Measurements from ENCODE around the gene MTNR1B.

MTNR1B gene

GRCh38 chr11:92978271-92979111 is 9.0 kb downstream of the MTNR1B start:
- DNase-seq = no peak

- DNase-seq = peak; percentile 1
Measured at GRCh38 chr11:92979176-92979575, 9.7 kb downstream of the MTNR1B start.

DNA sequence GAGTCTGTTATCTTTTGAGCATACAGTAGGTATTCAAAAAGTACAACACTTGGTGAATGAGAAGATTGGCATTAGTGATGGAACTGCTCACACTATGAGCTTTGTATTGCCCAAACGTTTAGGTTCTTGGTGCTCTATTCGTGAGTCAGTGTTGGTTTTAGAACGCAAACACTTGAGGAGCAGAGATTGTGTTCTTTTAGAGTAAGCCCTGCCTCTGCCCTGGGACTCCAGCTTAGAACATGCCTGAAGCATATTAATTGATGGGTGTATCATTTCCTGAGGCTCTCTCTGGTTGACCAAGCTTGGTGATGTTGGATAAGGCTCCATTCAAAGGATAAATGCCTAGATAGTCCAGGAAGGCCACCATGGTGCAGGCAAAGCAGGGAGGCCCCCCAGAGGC is 10.9 kb downstream of the MTNR1B start:
- DNase-seq = no peak

- DNase-seq = no peak
Measured at GRCh38 chr11:92981508-92982043, 12.1 kb downstream of the MTNR1B start.

- DNase-seq = no peak
Measured at GRCh38 chr11:92986585-92986984, 17.1 kb downstream of the MTNR1B start.

GRCh38 chr11:92993004-92993403 is 23.6 kb downstream of the MTNR1B start:
- DNase-seq = no peak

GRCh38 chr11:93000511-93001476 is 31.3 kb downstream of the MTNR1B start:
- DNase-seq = peak; percentile 41

DNA sequence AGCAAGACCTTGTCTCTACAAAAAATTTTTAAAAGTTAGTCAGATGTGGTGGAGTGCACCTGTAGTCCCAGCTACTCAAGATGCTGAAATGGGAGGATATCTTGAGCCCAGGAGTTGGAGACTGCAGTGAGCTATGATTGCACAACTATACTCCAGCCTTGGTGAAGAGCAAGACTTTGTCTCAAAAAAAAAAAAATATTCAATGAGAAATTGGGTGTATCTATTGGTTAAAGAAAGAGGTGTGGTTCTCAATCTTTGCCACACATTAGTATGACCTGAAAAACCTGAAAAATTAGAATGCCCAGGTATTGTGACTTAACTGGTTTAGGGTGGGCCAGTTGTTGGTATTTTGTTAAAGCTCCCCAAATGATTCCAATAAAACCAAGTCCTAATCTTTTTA is 32.4 kb downstream of the MTNR1B start:
- DNase-seq = no peak

- DNase-seq = no peak
Measured at GRCh38 chr11:93002380-93002779, 32.9 kb downstream of the MTNR1B start.

DNA sequence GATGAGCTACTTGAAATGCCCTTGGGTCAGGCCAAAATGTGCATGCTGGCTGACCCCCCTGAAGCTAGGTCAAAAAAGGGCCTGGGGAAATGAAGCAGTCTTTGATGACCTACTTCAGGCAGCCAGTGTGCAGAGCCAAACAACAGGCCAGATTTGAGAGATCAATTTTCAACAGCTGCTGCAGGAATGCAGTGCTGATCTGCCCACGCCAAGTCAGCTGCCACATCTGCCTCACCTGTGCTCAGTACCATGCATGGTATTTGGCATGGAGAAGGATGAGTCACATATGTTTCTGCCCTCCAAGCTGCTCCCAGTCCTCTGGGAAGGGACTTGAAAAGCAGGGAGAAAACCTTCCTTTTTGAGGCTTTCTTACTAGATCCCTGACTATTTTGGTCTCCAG is 35.8 kb downstream of the MTNR1B start:
- DNase-seq = no peak

DNA sequence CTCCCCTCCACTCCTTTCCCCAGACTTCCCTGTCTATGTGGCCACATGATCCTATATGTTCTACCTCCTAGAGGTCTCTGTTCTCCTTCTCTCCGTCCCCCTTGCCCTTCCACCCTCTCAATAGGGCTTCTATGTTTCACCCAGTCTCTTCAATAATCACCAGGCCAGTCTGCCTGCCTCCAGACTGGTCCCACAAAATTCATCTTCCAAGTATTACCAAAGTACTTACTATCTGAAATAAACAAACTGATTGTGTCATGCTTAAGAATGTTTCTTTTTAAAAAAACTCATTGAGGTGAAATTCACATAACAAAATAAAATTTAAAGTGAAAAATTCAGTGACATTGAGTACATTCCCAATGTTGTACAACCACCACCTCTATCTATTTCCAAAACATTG is 44.2 kb downstream of the MTNR1B start:
- no peak for DNase-seq

DNA sequence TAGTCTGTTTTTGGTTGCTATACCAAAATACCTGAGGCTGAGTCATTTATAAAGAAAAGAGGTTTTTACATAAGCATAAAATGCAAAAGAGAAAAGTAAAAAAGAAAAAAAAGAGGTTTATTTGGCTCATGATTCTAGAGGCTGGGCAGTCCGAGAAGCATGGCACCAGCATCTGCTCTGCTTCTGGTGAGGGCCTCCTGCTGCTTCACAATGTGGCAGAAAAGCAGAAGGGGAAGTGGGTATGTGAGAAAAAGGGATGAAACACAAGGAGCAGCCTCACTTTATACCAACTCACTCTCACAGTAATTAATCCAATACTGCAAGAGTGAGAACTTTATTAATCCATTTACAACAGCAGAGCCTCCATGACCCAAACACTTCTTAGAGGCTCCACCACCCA is 47.1 kb downstream of the MTNR1B start:
- no peak for DNase-seq

- no peak for DNase-seq
Measured at GRCh38 chr11:93017821-93018690, 48.6 kb downstream of the MTNR1B start.

GRCh38 chr11:93020248-93021046 is 51.0 kb downstream of the MTNR1B start:
- peak; percentile 67 for DNase-seq

GRCh38 chr11:93024369-93024768 is 54.9 kb downstream of the MTNR1B start:
- DNase-seq = no peak

DNA sequence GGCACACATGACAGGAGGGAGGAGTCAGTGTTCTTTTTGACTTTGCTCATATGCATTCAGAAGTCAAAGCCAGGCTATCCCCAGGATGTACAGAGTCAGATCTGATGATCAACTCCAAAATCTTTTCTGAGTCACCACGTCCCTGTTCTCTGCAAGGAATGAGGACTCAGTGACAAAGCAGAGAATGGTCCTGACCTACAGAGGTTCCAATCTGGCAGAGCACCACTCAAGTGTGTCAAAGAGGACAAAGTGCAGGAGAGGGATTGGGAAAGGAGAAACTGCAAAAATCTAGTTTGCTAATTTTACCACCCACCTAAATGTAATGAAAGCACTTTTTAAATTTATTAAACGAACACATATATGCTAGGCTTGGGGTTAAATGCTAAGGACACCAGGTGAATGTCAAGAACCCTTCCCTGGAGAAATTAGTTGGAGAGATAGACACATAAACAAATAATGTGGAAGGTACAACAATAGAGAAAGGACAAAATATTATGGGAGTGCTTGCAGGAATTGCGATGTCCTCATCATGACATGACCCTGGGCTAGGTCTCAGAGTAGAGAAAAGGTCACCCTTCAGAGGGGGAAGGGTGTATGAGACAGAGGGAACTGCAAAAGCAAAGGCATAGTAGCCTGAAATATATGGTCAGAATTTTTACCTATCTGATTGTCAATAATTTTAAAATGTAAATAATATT is 56.3 kb downstream of the MTNR1B start:
- DNase-seq = no peak

- DNase-seq = no peak
Measured at GRCh38 chr11:93028960-93029522, 59.6 kb downstream of the MTNR1B start.

GRCh38 chr11:93031386-93031785 is 61.9 kb downstream of the MTNR1B start:
- no peak for DNase-seq
